NCI-H1436 (cell line): Measurements from ENCODE around the gene COL26A1.
"Not testable (repeated sequence)": the region's sequence is repeated elsewhere in the genome, so short reads cannot be mapped to it uniquely, and the experiment has no call there.

Experiments
- DNase-seq: peaks from one replicate; lab custom pipeline; 2025; lab: John Stamatoyannopoulos, UW

The COL26A1 gene

DNA sequence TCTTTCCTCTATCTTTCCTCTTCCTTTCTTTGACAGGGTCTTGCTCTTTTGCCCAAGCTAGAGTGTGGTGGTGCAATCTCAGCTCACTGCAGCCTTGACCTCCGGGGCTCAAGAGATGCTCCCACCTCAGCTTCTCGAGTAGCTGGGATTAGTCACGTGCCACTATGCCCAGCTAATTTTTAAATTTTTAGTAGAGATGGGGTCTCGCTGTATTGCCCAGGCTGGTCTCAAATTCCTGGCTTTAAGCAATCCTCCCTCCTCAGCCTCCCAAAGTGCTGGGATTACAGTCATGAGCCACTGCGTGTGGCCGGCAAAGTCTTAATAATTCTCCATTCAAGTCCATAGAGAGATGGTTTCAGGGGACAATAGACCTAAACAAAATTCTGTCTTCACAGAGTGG, 40.2 kb downstream of the COL26A1 start:
- no peak for DNase-seq

DNA sequence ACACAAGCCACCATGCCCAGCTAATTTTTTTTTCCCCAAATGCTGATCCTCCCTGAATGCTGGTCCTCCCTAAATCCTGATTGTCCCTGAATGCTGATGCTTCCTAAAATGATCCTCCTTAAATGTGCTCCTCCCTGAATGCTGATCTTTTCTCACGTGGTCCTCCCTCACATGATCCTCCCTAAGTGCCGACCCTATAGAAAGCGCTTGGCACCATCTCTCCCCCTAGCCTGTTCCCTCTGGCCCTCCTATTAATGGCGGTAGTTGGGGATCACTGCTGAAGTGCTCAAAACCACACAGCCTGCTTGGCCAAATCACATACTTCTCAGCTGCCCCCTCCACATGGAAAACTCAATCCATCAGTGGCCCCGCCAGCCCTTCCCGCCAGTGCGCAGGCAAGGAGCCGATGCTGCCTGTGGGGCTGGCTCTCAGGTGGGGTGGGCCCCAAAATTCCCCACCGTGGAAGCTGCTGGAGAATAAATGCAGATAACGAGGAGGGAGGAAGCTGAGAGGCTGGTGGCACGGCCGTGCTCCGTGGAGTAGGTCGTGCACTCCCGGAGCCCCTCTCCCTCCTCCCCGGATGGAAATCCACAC, 42.9 kb downstream of the COL26A1 start:
- DNase-seq, result no peak

DNA sequence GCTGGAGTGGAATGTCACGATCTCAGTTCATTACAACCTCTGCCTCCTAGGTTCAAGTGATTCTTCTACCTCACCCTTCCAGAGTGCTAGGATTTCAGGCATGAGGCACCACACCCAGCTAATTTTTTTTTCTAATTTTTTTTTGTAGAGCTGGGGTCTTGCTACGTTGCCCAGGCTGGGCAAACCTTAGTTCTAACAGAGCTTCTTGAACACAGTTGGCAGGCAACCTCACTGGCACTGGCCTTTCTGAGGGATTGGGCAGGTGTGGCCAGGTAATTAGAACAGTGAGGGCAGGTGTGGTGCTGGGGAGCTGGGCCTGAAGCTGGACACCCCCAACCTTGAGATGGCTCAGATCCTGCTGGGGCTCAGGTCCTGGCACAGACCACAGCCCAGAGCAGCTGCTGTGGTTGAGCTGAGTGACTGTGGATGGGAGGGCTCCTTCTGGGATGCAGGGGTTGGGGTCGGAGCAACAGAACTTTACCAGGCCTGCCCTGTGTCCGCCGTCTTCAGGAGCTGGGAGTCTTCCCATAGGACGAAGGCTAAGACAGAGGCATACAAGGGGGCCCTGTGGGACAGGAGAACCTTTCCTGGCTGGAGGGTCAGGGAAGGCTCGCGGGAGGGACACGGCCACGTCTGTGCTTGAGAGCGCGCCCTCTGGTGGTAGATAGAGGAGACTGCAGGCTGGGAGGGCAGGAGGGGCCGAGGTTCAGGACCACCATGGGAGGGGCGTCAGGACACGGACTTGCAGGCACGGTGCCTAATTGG, 48.2 kb downstream of the COL26A1 start:
- no peak for DNase-seq

DNA sequence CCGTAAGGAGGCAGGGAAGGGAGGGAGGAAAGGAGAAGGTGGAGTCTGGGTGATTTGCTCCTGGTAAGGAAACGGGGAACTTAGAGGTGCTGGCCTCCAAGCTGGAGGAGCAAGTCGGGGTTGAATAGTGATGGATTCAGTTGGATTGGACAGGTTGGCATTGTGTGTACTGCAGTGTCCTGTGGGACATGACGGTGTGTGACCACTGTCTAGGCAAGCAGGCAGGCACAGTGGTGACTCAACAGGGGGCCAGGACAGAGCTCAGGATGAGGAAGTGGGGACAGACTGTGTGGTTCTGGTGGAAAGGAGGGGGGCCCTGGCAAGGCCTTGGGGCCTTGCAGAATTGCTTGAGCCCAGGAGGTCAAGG, 48.8 kb downstream of the COL26A1 start:
- no peak for DNase-seq

DNA sequence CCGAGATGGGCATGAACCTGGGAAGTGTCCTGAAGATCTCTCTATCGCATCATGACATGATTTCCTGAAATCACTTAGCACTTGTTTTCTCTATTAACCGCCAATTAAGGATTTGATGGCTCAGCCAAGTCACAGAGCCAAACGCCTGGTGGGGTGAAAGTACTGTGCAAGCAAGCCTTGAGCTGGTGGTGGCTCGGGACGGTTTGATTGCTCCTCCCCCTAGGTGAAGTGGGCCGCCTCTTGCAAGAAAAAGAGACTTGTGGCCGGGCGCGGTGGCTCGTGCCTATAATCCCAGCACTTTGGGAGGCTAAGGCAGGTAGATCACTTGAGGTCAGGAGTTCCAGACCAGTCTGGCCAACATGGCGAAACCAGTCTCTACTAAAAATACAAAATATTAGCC, 50.3 kb downstream of the COL26A1 start:
- DNase-seq, result no peak

DNA sequence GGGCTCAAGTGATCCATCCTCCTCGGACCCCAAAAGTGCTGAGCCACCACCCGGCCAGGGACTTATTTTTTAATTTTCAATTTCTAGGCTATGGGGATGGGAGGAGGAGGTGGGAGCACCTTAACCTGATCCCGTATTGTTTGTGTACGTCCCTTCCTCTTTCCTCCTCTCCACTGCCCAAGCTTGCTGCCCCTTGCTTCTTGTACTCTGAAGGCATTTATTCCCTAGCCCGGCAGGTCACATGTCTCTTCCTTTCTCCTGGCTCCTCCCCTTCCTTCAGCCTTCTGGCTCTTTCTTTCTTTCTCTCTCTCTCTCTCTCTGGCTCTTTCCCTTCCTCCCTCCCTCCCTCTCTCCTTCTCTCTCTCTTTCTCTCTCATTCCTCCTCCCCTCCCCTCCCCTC, 56.0 kb downstream of the COL26A1 start:
- no peak for DNase-seq

DNA sequence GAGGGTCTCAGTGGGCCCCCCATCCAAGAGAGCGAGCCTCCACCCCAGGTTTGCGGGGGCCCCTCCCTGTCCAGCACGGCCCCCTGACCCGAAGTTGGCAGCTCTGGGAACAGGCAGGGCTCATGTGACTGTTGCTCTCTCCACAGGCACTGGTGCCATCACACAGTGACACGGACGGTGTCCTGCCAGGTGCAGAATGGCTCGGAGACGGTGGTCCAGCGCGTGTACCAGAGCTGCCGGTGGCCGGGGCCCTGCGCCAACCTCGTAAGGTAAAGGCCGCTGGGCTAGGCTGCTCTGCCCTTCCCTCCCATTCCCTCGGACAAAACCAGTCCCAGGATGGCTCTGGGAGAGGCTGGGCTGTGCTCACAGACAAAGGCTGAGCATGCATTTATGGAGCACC, 57.2 kb downstream of the COL26A1 start:
- no peak for DNase-seq

DNA sequence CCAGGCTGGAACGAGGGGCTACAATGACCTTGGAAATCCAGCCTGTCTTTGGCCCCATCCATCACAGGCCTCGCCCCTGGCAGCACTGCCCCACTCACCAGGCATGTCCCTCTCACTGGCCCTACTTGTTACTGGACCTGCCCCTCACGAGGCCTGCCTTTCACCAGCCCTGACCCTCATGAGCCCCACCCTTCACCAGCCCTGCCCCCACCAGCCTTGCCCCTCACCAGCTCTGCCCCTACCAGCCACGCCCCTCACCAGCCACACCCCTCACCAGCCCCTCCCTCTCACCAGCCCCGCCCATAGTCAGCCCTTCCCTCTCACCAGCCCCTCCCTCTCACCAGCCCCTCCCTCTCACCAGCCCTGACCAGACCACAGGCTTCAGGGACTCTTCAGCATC, 57.8 kb downstream of the COL26A1 start:
- no peak for DNase-seq

DNA sequence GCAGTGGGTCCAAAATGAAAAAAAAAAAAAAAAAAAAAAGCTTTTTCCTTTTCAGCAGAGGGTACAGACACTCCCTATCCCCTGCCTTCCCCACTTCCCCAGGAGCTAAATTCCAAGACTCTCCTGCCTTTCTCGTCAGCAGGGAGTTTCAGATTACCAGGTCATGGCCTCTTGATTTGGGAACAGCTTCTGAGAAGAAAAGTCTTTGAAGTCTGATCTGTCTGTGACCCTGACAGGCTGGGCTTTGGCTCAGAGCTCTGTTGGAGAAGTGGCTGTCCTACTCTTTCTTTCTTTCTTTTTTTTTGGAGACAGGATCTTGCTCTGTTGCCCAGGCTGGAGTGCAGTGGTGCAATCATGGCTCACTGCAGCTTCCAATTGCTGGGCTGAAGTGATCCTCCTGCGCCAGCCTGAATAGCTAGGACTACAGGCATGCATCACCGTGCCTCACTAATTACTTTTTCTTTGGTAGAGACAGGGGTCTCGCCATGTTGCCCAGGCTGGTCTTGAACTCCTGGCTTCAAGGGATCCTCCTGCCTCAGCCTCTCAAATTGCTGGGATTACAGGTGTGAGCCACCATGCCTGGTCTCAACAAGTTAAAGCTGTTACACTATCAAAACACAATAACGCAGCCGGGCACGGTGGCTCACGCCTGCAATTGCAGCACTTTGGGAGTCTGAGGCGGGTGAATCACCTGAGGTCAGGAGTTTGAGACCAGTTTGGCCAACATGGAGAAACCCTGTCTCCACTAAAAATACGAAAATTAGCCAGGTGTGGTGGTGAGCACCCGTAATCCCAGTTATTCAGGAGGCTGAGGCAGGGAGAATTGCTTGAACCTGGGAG, 59.9 kb downstream of the COL26A1 start:
- no peak for DNase-seq

DNA sequence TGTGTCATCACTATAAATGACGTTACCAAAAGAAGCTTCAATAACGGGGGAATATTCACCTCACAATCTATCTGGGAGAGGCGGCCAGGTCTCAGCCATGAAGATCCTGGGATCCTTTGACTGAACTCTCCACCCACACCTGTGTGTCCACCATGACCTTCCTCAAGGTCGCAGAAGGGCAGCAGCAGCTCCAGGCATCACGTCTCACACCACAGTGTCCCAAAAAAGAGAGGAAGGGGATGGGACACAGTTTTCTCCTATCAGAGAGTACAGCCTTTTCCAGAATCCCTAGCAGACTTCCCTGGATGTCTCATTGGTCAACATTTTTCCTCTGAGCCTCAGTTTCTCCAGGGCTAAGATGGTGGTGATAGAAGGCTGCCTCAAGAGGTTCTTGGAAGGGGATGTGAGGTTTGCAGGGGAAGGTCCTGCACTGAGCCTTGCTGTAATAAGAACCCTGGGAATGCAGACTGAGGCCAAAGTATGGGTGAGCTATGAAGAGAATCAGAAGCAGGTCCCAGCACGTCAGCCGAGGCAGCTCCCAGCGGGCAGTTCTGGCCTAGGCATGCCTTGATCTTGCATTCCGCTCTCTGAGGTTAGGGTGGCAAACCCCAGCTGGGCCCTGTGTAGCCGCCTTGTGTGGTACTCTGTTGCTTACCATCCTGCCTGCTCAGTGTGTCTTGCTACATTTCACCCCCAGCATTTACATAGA, 63.8 kb downstream of the COL26A1 start:
- no peak for DNase-seq

DNA sequence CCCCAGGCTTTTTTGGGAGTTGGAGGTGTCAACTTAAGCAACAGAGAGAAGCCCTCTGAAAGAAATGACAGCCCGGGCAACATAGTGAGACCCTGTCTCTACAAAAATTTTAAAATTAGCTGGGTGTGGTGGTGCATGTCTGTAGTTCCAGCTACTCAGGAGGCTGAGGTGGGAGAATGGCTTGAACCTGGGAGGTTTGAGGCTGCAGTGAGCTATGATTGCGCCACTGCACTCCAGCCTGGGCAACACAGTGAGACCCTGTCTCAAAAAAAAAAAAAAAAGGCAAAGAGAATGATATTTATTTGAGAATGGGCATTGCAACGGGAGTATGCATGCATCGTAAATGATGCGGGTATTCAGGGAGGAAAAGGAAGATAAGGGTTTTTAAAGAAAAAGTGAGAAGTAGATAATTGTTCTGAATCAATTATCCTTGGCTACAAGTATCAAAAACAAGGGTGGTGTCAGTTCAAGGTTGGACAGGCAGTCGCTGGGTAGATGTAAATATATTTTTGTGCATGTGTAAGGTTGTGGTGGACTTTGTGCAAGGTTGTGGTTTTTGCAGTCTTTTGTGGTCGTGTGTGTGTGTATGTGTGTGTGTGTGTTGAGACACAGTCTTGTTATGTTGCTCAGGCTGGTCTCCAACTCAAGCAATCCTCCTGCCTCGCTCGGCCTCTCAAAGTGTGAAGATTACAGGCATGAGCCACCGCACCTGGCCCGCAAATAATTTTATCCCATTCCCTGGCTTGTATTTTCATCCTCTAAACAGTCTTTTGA, 65.6 kb downstream of the COL26A1 start:
- DNase-seq, result no peak

DNA sequence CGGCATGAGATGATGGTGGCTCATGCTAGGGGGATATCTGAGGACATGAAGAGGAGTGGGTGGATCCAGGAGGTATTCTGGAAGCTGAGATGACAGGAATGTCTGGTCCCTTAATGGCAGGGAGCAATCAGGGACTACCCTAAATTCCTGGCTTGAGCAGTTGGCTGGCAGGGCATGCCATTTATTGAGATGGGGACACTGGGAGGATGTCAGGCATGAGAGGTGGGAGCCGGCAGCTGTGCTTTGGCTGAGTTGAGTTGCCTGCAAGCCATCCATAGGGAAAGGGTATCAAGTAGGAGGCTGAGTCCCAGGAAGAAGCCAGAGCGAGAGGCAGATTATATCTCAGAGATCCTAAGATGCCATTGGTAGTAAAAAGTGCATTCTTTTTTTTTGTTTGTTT, 69.6 kb downstream of the COL26A1 start:
- no peak for DNase-seq

DNA sequence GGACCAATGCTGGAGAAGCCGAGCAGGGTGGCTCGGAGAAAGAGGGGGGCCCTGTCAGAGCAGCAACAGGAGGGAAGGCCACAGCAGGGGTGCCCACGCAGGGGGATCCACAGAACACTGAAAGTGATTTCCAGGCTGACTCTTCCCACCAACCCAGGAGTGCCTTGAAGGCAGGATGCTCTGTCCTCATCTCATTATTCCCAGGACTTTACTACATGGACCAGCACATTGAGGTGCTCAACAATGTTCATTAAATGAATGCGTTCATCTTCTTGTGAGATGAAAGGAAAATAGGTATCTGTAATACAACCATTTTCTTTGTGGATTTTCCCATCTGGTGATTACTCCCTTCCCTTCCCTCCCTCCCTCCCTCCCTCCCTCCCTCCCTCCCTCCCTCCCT, 71.0 kb downstream of the COL26A1 start:
- no peak for DNase-seq

DNA sequence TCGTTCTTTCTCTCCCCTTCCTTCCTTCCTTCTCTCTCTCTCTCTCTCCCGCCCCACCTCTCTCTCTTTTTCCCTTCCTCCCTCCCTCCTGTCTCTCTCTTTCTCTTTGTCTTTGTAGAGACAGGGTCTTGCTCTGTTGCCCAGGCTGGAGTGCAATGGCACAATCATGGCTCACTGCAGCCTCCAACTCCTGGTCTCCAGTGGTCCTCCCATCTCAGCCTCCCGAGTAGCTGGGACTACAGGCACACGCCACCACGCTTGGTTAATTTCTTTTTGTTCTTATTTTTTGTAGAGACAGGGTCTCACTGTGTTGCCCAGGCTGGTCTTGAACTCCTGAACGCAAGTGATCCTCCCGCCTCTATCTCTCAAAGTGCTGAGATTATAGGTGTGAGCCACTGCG, 71.5 kb downstream of the COL26A1 start:
- DNase-seq, result not testable (repeated sequence)

DNA sequence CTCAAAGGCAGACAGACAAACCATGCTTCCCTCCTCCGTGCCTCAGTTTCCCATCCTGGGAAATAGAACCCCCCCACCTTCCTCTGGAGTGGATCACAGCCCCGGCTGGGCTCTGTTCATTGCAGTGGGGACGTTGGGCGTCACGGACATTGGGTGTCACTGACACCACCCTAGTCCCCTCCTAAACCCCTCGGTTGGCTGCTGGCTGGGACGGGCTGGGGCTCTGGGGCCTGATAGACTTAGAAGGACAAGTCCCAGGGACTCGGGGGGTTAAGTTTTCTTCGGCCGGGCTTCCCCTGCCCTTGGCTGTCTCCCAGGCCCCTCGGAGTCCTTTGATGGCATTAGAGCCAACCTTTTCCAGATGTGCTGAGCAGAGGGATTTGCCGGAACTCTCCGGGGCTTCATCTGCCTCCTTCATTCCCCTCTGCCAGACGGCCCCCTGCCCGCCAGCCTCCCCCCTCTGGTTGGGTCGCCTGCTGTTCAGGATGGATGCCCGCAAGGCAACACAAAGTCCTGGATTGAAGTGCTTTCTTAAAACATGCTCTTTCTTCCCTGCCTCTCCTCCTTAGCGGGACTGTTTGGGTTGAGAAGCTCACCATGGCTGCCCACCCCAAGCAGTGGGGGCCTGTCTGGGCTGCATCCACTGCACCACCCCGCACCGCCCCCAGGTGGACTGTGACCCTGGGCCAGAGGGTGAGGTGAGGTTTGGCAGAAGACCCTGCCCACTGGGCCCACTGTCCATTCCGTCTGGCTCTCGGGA, 73.0 kb downstream of the COL26A1 start:
- DNase-seq, result no peak

DNA sequence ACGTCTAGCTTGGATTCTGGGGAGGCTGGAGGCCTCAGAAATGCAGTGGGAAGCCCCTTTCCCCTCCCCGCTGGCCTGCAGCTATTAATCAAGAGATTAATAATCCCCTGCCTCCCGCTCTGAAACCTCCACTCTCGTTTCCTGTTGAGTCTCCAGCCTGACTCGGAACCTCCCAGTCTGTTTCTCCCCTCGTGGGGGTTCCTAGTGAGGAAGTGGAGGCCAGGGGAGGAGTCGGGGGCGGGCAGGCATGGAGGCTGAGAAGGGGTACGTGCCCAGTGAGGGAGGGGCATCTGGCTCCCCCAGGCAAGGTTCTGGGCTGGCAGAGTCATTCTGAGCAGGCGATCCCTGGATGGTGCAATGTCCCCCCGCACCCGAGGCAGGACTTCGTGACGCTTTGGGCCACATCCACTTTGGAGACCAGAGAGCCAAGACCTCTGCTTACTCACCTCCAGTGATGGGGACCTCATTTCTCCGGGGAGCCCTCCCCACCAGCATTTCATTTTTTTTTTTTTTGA, 73.6 kb downstream of the COL26A1 start:
- no peak for DNase-seq

DNA sequence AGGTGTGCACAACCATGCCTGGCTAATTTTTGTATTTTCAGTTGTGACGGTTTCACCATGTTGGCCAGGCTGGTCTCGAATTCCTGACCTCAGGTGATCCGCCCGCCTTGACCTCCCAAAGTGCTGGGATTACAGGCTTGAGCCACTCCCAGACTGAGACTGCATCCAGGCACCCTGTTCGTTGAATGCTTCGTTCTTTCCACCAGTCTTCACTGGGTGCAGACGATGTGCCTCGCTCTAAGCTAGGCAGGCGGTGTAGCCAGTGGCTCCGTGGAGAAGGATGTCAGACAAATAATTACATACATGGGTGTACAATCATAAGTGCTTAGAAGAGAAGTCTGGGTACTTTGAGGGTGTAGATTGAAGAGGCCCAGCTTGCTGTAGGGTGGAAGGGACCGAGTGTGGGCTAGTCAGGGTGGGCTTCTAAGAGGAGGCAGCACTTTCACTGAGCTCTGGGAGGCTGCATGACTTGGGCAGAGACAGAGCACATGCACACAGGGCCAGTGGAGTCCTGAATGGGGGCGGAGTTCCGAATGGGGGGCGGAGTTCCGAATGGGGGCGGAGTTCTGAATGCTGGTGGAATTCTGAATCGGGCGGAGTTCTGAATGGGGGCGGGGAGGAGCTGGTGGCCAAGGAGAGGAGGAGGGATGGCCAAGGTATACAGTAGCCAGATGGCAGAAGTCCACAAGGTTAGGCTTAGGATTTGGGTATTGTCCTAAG, 74.3 kb downstream of the COL26A1 start:
- DNase-seq, result no peak

DNA sequence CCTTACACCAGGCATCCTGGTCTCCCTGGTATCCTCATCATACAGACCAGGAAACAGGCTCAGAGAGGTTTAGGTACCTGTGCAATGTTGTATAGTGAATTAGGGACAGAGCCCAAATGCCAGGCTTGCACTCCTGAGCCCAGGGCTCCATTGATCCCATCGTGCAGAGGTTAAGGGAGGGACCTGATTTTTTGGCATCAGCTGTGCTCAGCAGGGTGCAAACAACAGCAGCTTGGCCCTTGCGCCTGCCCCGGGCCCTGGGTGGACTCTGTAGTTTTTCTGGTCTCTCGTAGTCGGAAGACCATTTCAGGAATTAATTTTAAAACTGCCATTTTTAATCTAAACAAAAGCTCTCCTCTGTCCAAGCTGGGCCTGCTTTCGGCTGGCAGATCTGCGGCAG, 79.2 kb downstream of the COL26A1 start:
- no peak for DNase-seq

DNA sequence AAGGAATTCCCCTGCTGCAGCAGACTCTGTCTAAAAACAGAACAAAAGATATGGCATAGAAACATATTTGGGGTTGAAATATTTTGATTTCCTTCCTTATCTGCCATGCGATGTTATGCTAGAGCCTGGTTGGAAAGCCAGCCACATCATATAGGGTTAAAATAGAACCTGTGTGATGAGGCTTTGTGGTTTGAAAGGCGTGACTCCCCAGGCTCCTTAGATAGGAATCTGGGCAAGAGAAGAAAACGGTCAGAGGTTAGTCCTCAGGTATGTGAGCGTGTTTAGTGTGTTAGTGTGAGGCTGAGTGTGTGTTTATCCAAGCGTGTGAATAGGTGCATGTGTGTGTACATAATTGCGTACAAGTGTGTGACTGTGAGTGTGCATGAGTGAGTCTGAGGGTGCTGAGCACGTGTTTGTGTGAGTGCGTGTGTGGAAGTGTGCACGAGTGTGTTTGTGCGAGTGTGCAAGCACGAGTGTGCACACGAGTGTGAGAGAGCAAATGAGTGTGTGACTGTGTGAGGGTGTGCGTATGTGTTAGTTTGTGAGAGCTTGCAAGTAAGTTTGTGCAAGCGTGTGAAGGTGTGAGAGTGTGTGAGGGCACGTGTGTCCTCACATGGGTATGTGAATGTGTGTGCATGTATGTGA, 79.9 kb downstream of the COL26A1 start:
- DNase-seq, result no peak

DNA sequence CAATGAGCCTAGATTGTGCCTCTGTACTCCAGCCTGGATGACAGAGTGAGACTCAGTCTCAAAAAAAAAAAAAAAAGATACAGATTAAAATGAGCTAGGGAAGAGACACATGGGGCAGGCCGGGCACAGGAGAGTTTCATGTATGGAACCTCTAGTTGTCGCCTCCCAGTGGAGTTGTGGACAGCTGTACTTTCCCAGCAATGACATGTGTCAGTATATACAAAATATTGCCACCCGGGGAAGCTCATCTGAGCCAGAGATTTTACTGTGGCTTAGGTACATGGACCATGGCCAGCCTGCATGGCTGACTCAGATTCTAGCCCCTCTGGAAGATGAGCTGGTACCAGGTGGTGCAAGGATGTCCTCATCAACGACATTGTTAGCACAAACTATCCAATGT, 87.4 kb downstream of the COL26A1 start:
- DNase-seq, result no peak
